K562 (cell line): ENCODE measurements around the gene ZNHIT3.

Experiments used
- ASH1L ChIP-seq: fragments of 450-650 bp; IDR thresholded peaks from 2 replicates; pipeline ENCODE4 v1.6.1; 2018; ENCODE audit warnings: borderline replicate concordance, mild to moderate bottlenecking, low read depth; ENCODE audit not compliant: partially characterized antibody
- NFRKB ChIP-seq: fragments of 450-650 bp; IDR thresholded peaks from 2 replicates; pipeline ENCODE4 v1.6.1; 2016; ENCODE audit warnings: low read depth
- SIN3B ChIP-seq: fragments of 450-650 bp; IDR thresholded peaks from 2 replicates; pipeline ENCODE4 v1.6.1; 2017; ENCODE audit warnings: low read depth, mild to moderate bottlenecking, moderate library complexity

GRCh38 chr17:36504156-36504545 lies 17.7 kb downstream of the ZNHIT3 start:
- TF ChIP-seq ASH1L = no peak
- no peak for TF ChIP-seq SIN3B
- no peak for TF ChIP-seq NFRKB
